ENCODE measurements around the gene ZBTB42.

Gene ZBTB42

GRCh38 chr14:104770072-104770579 lies 30.8 kb upstream of the ZBTB42 start:
- DNase-seq: no peak

GRCh38 chr14:104770851-104771272 lies 30.0 kb upstream of the ZBTB42 start:
- DNase-seq: no peak

GRCh38 chr14:104771374-104771773 lies 29.5 kb upstream of the ZBTB42 start:
- no peak for DNase-seq

GRCh38 chr14:104771918-104772706 lies 28.8 kb upstream of the ZBTB42 start:
- no peak for DNase-seq

- DNase-seq: no peak
Observed at GRCh38 chr14:104772707-104773504, 28.0 kb upstream of the ZBTB42 start.

- no peak for DNase-seq
Observed at GRCh38 chr14:104773505-104774452, 27.1 kb upstream of the ZBTB42 start.

GRCh38 chr14:104774453-104775072 lies 26.3 kb upstream of the ZBTB42 start:
- DNase-seq: no peak

GRCh38 chr14:104775073-104775489 lies 25.8 kb upstream of the ZBTB42 start:
- DNase-seq: no peak

GRCh38 chr14:104776481-104776880 lies 24.4 kb upstream of the ZBTB42 start:
- DNase-seq: no peak

- no peak for DNase-seq
Observed at GRCh38 chr14:104776961-104777807, 23.7 kb upstream of the ZBTB42 start.

GRCh38 chr14:104777808-104778249 lies 23.1 kb upstream of the ZBTB42 start:
- no peak for DNase-seq

- no peak for DNase-seq
Observed at GRCh38 chr14:104778694-104779331, 22.1 kb upstream of the ZBTB42 start.

GRCh38 chr14:104779776-104780512 lies 21.0 kb upstream of the ZBTB42 start:
- no peak for DNase-seq

- DNase-seq: no peak
Observed at GRCh38 chr14:104780513-104781030, 20.3 kb upstream of the ZBTB42 start.

- no peak for DNase-seq
Observed at GRCh38 chr14:104781271-104782077, 19.4 kb upstream of the ZBTB42 start.

GRCh38 chr14:104782086-104782807 lies 18.7 kb upstream of the ZBTB42 start:
- no peak for DNase-seq

GRCh38 chr14:104782808-104783139 lies 18.1 kb upstream of the ZBTB42 start:
- no peak for DNase-seq

All from NCI-H187 treated with DMSO at 0.1 percent for 48 hours (cell line).